MM.1S (cell line): ENCODE measurements around the gene TMEM72.

Source experiments
- EZH2 ChIP-seq: fragments of 300-600 bp; sonication (generic); optimal IDR thresholded peaks from 2 replicates; pipeline ENCODE3; 2017; ENCODE audit warnings: low read depth, mild to moderate bottlenecking, antibody characterized with exemption, low read length, mixed read lengths
- EZH2phosphoT487 ChIP-seq: fragments of 300-600 bp; sonication (generic); IDR thresholded peaks from 2 replicates; pipeline ENCODE4 v1.6.1; 2018; ENCODE audit warnings: antibody characterized with exemption, low read length
- TF ChIP-seq, protein P1 (sequence below): fragments of 300-600 bp; sonication (generic); IDR thresholded peaks from 2 replicates; pipeline ENCODE4 v1.5.1; 2016; ENCODE audit warnings: antibody characterized with exemption, low read length, mixed read lengths

DNA sequence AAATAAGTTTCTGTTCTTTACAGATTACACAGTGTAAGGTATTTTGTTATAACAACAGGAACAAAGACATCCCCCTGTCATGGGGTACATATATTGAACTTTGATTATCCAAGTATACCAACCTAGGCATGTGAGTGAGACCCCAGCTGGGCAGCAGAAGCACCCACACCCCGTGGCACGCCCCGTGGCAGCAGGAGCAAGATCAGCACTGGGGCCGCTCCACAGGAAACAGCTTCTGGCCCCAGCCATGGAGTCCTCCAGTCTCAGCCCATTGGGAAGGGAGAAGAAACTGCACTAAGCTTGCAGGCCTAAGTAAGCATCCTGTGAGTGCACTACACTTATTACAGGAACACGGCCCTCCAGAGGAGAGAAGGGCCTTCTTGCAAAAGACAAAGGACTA, 24.2 kb upstream of the TMEM72 start:
- TF ChIP-seq, protein P1, sequence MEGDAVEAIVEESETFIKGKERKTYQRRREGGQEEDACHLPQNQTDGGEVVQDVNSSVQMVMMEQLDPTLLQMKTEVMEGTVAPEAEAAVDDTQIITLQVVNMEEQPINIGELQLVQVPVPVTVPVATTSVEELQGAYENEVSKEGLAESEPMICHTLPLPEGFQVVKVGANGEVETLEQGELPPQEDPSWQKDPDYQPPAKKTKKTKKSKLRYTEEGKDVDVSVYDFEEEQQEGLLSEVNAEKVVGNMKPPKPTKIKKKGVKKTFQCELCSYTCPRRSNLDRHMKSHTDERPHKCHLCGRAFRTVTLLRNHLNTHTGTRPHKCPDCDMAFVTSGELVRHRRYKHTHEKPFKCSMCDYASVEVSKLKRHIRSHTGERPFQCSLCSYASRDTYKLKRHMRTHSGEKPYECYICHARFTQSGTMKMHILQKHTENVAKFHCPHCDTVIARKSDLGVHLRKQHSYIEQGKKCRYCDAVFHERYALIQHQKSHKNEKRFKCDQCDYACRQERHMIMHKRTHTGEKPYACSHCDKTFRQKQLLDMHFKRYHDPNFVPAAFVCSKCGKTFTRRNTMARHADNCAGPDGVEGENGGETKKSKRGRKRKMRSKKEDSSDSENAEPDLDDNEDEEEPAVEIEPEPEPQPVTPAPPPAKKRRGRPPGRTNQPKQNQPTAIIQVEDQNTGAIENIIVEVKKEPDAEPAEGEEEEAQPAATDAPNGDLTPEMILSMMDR: no peak
- TF ChIP-seq EZH2 (no peak), EZH2phosphoT487 (no peak)
